IMR-90 (cell line): ENCODE measurements around the gene KIF1A. TPM values are rescaled to one million over a fixed set of nuclear protein-coding genes. Genes with fewer than 3 reads are reported as not detected.

ENCODE experiments used
- ATAC-seq: fragments of 200-7000 bp; cut with Tn5 transposase; 2 replicates; pipeline ENCODE4 v1.9.1; 2020; ENCODE audit warnings: low read depth, mild to moderate bottlenecking, moderate library complexity
- BruUV-seq: library from RNA; stranded (reverse); fragments of 400-500 nt; replicated peaks from 2 replicates; lab custom pipeline; 2021; lab: Mats Ljungman, UMichigan
- CTCF ChIA-PET: fragments of 300-600 bp; formaldehyde crosslinking; extraction: SDS; loops from one replicate; lab custom pipeline; 2021; ENCODE audit warnings: antibody characterized with exemption; lab: Yijun Ruan, JAX
- POLR2A ChIA-PET: fragments of 300-600 bp; sonication (Branson Sonifier 250); formaldehyde crosslinking; loops from one replicate; lab custom pipeline; 2022; ENCODE audit warnings: antibody characterized with exemption; ENCODE audit not compliant: unreplicated experiment; lab: Charles Lee
- DNase-seq: peaks from one replicate; pipeline ENCODE4 v3.0.0; 2013
- H2AFZ ChIP-seq: replicated peaks from 2 replicates; pipeline ENCODE3; 2013; ENCODE audit warnings: low read length, mild to moderate bottlenecking; ENCODE audit not compliant: poor library complexity
- H2AK5ac ChIP-seq: 2 replicates; pipeline ENCODE4 v1.6.1; 2013; ENCODE audit warnings: low read depth, low read length, inconsistent platforms
- H2AK9ac ChIP-seq: replicated peaks from 2 replicates; pipeline ENCODE3; 2013; ENCODE audit warnings: mild to moderate bottlenecking, low read depth, low read length, moderate library complexity; ENCODE audit not compliant: poor library complexity
- H2BK120ac ChIP-seq: 2 replicates; pipeline ENCODE4 v1.6.1; 2013; ENCODE audit warnings: low read depth, low read length, inconsistent platforms
- H2BK15ac ChIP-seq: 3 replicates; pipeline ENCODE4 v1.6.1; 2013; ENCODE audit warnings: low read depth, low read length, inconsistent platforms
- H2BK20ac ChIP-seq: 2 replicates; pipeline ENCODE4 v1.6.1; 2013; ENCODE audit warnings: low read depth, mild to moderate bottlenecking, inconsistent platforms, low read length, moderate library complexity
- H2BK5ac ChIP-seq: 2 replicates; pipeline ENCODE4 v1.6.1; 2013; ENCODE audit warnings: mild to moderate bottlenecking, low read depth, low read length, inconsistent platforms; ENCODE audit not compliant: poor library complexity, severe bottlenecking
- H3K14ac ChIP-seq: replicated peaks from 2 replicates; pipeline ENCODE4 v1.6.1; 2013; ENCODE audit warnings: low read depth, low read length, inconsistent platforms
- H3K18ac ChIP-seq: 2 replicates; pipeline ENCODE4 v1.6.1; 2013; ENCODE audit warnings: low read depth, low read length, control low read depth
- H3K23ac ChIP-seq: 2 replicates; pipeline ENCODE4 v1.6.1; 2013; ENCODE audit warnings: low read depth, low read length, inconsistent platforms
- H3K27ac ChIP-seq: 2 replicates; pipeline ENCODE4 v1.5.1; 2013; ENCODE audit warnings: mild to moderate bottlenecking, control low read depth, low read length; ENCODE audit not compliant: insufficient read depth
- H3K27me3 ChIP-seq: 2 replicates; pipeline ENCODE4 v1.6.1; 2013; ENCODE audit warnings: low read length; ENCODE audit not compliant: control insufficient read depth, insufficient read depth
- H3K36me3 ChIP-seq: 2 replicates; pipeline ENCODE4 v1.6.1; 2013; ENCODE audit warnings: low read length, mixed read lengths; ENCODE audit not compliant: control insufficient read depth, insufficient read depth
- H3K4ac ChIP-seq: 2 replicates; pipeline ENCODE4 v1.6.1; 2013; ENCODE audit warnings: low read depth, low read length, inconsistent platforms
- H3K4me1 ChIP-seq: 2 replicates; pipeline ENCODE4 v1.6.1; 2013; ENCODE audit warnings: low read length, mixed read lengths; ENCODE audit not compliant: control insufficient read depth, insufficient read depth
- H3K4me2 ChIP-seq: 2 replicates; pipeline ENCODE4 v1.6.1; 2013; ENCODE audit warnings: low read depth, mild to moderate bottlenecking, control low read depth, low read length, moderate library complexity
- H3K4me3 ChIP-seq: 2 replicates; pipeline ENCODE4 v1.5.1; 2013; ENCODE audit warnings: low read depth, mild to moderate bottlenecking, control low read depth, low read length, moderate library complexity; ENCODE audit not compliant: insufficient read depth
- H3K56ac ChIP-seq: 2 replicates; pipeline ENCODE4 v1.6.1; 2013; ENCODE audit warnings: low read length, inconsistent platforms; ENCODE audit not compliant: insufficient read depth; ENCODE audit errors: extremely low read depth
- H3K79me1 ChIP-seq, 2 experiments: 2 replicates each; pipeline ENCODE4 v1.6.1; 2013; ENCODE audit warnings: low read length in 2 of 2, inconsistent platforms in 1 of 2, low read depth in 1 of 2
- H3K9ac ChIP-seq: 2 replicates; pipeline ENCODE4 v1.6.1; 2013; ENCODE audit warnings: low read depth, low read length, control low read depth
- H3K9me1 ChIP-seq: 2 replicates; pipeline ENCODE4 v1.6.1; 2013; ENCODE audit warnings: low read length, inconsistent platforms; ENCODE audit not compliant: insufficient read depth
- H3K9me3 ChIP-seq: 2 replicates; pipeline ENCODE4 v1.6.1; 2013; ENCODE audit warnings: low read length; ENCODE audit not compliant: control insufficient read depth, insufficient read depth
- H4K20me1 ChIP-seq: 2 replicates; pipeline ENCODE4 v1.6.1; 2013; ENCODE audit warnings: low read length, inconsistent platforms; ENCODE audit not compliant: insufficient read depth
- H4K5ac ChIP-seq: 2 replicates; pipeline ENCODE4 v1.6.1; 2013; ENCODE audit warnings: mild to moderate bottlenecking, low read depth, low read length, control low read depth
- H4K8ac ChIP-seq, 2 experiments: 2 replicates each; pipeline ENCODE4 v1.6.1; 2013; ENCODE audit warnings: low read depth in 2 of 2, low read length in 2 of 2, control low read depth in 1 of 2, inconsistent platforms in 1 of 2
- H4K91ac ChIP-seq: 2 replicates; pipeline ENCODE4 v1.6.1; 2013; ENCODE audit warnings: low read depth, low read length, inconsistent platforms; ENCODE audit not compliant: insufficient read depth
- BHLHE40 ChIP-seq: fragments of 150-350 bp; IDR thresholded peaks from 2 replicates; pipeline ENCODE4 v1.6.1; 2016; ENCODE audit warnings: mild to moderate bottlenecking, low read depth, low read length
- CEBPB ChIP-seq: IDR thresholded peaks from 2 replicates; pipeline ENCODE4 v1.6.1; 2012; ENCODE audit warnings: low read depth, low read length, improper control_type of control experiment
- CHD1 ChIP-seq: IDR thresholded peaks from 2 replicates; pipeline ENCODE4 v1.6.1; 2012; ENCODE audit warnings: low read depth, low read length, improper control_type of control experiment
- CTCF ChIP-seq: conservative IDR thresholded peaks from 2 replicates; pipeline ENCODE4 v1.5.1; 2012; ENCODE audit warnings: mild to moderate bottlenecking, low read depth, low read length, improper control_type of control experiment
- ELK1 ChIP-seq: fragments of 150-350 bp; IDR thresholded peaks from 2 replicates; pipeline ENCODE4 v1.6.1; 2016; ENCODE audit warnings: low read depth, mild to moderate bottlenecking, low read length, moderate library complexity, borderline replicate concordance
- FOS ChIP-seq: fragments of 150-350 bp; IDR thresholded peaks from 2 replicates; pipeline ENCODE4 v1.6.1; 2016; ENCODE audit warnings: low read depth, low read length
- MAFK ChIP-seq: IDR thresholded peaks from 2 replicates; pipeline ENCODE4 v1.6.1; 2012; ENCODE audit warnings: low read depth, low read length, improper control_type of control experiment
- MAZ ChIP-seq: IDR thresholded peaks from 2 replicates; pipeline ENCODE4 v1.6.1; 2012; ENCODE audit warnings: low read depth, mild to moderate bottlenecking, low read length, improper control_type of control experiment, moderate library complexity, borderline replicate concordance
- MXI1 ChIP-seq: IDR thresholded peaks from 2 replicates; pipeline ENCODE4 v1.6.1; 2012; ENCODE audit warnings: low read depth, mild to moderate bottlenecking, low read length, moderate library complexity, borderline replicate concordance
- NFE2L2 ChIP-seq: fragments of 150-350 bp; IDR thresholded peaks from 2 replicates; pipeline ENCODE4 v1.6.1; 2016; ENCODE audit warnings: low read depth, mild to moderate bottlenecking, low read length
- POLR2A ChIP-seq: IDR thresholded peaks from 2 replicates; pipeline ENCODE4 v1.6.1; 2012; ENCODE audit warnings: mild to moderate bottlenecking, low read depth, low read length
- RAD21 ChIP-seq: IDR thresholded peaks from 2 replicates; pipeline ENCODE4 v1.6.1; 2012; ENCODE audit warnings: low read length, improper control_type of control experiment
- RCOR1 ChIP-seq: IDR thresholded peaks from 2 replicates; pipeline ENCODE4 v1.6.1; 2012; ENCODE audit warnings: mild to moderate bottlenecking, low read length, improper control_type of control experiment; ENCODE audit not compliant: insufficient replicate concordance
- RFX5 ChIP-seq: IDR thresholded peaks from 2 replicates; pipeline ENCODE4 v1.8.0; 2012; ENCODE audit warnings: low read depth, mild to moderate bottlenecking, low read length, moderate library complexity
- SMC3 ChIP-seq: fragments of 150-350 bp; IDR thresholded peaks from 2 replicates; pipeline ENCODE4 v1.6.1; 2016; ENCODE audit warnings: low read depth, mild to moderate bottlenecking, antibody characterized with exemption, low read length, moderate library complexity
- USF2 ChIP-seq: fragments of 150-350 bp; IDR thresholded peaks from 2 replicates; pipeline ENCODE4 v1.6.1; 2017; ENCODE audit warnings: mild to moderate bottlenecking, antibody characterized with exemption, low read length, low read depth
- WGBS, 2 experiments: methylation state at CpG; one replicate each; pipeline versions ENCODE4 v1.1.5 to v1.1.7; 2013; ENCODE audit warnings: missing lambda C conversion rate in 2 of 2; ENCODE audit not compliant: insufficient read length in 1 of 2; ENCODE audit errors: extremely low coverage in 2 of 2; 5-methylcytosine and 5-hydroxymethylcytosine counted together
- dilution Hi-C: fragments of 300-500 bp; cut with HindIII; formaldehyde crosslinking; loops from one replicate; pipeline ENCODE4 v1.14.3; 2018; ENCODE audit warnings: low sequenced_read_pairs; ENCODE audit not compliant: unreplicated experiment
- in situ Hi-C: fragments of 300-500 bp; cut with MboI; formaldehyde crosslinking; loops from 3 replicates; pipeline ENCODE4 v1.14.3; 2019; ENCODE audit warnings: low sequenced_read_pairs, inconsistent platforms, mixed read lengths
- intact Hi-C: fragments of 100-400 bp; cut with micrococcal nuclease; formaldehyde crosslinking; loops from 2 replicates; pipeline ENCODE4 v1.10.0; 2022
- polyA plus RNA-seq, 3 experiments: library from polyadenylated mRNA; depleted of rRNA; stranded (reverse); fragments of >200 nt; gene quantifications; 2 replicates each; pipeline ENCODE4 v1.2.3, GENCODE V29; 2012; ENCODE audit warnings: low replicate concordance in 1 of 3
- total RNA-seq: library from RNA; depleted of rRNA; stranded (reverse); fragments of >200 nt; gene quantifications from 2 replicates; pipeline ENCODE4 v1.2.3, GENCODE V29; 2012

Gene KIF1A
- total and polyA plus RNA-seq, 2 of the 4 experiments (the other 2 are of a cell fraction) = under 0.01 TPM; not detected in 1

- Histone ChIP-seq H2BK5ac (no peak overlapping the region), H2BK20ac (no peak overlapping the region), H3K14ac (no peak overlapping the region), H3K4me1 (no peaks in the 10 kb centered on the region), H2AFZ (no peak overlapping the region), H3K9me3 (peaks cover 17% of the 10 kb centered on the region), H3K4me2 (no peak overlapping the region), H3K9ac (no peak overlapping the region), H3K4ac (no peak overlapping the region), H3K36me3 (no peaks in the 10 kb centered on the region), H4K20me1 (no peaks in the 10 kb centered on the region), H2AK9ac (no peak overlapping the region), H3K79me1 (no peaks in the 10 kb centered on the region), H4K8ac (no peak overlapping the region), H3K27me3 (peaks cover 7% of the 10 kb centered on the region), H3K56ac (no peak overlapping the region), H3K18ac (no peak overlapping the region), H3K23ac (no peak overlapping the region), H4K91ac (no peak overlapping the region), H2BK15ac (no peak overlapping the region), H2BK120ac (no peak overlapping the region), H2AK5ac (no peak overlapping the region), H3K4me3 (no peak overlapping the region), H4K5ac (no peak overlapping the region), H3K9me1 (no peaks in the 10 kb centered on the region), H3K27ac (no peak overlapping the region)
- dilution Hi-C loops (no loop called here), intact Hi-C loops (loop anchor here (1.0 kb wide), 1 partner anchor 30 kb away; no protein-coding TSS in a partner anchor), in situ Hi-C loops (no loop called here)
- no TSS peak for BruUV-seq
- no peak for DNase-seq
- TF ChIP-seq MAZ (no peak), RAD21 (no peak), BHLHE40 (no peak), CEBPB (no peak), SMC3 (no peak), POLR2A (no peak), MAFK (no peak), CTCF (no peak), USF2 (no peak), RCOR1 (no peak), MXI1 (no peak), CHD1 (no peak), NFE2L2 (no peak), RFX5 (no peak), ELK1 (no peak), FOS (no peak)
- ChIA-PET CTCF (no interaction called here), POLR2A (no interaction called here)
- no peak for ATAC-seq
- WGBS, 2 experiments = 24% methylated on average over 3 of the region's 6 CpGs; no CpG with 5 or more reads in 1 of the 2 experiments
Observed at GRCh38 chr2:240810199-240810598, 9.8 kb downstream of the KIF1A start.
